Skeletal muscle tissue (tissue), 4 donors: Measurements from ENCODE around the gene GALNT9. TPM values are rescaled to one million over a fixed set of nuclear protein-coding genes. Genes with fewer than 3 reads are reported as not detected.

ENCODE experiments used
- H3K27ac ChIP-seq: one replicate; pipeline ENCODE4 v1.7.0; 2013; ENCODE audit warnings: mild to moderate bottlenecking, low read depth, low read length, inconsistent platforms
- H3K27me3 ChIP-seq, 3 donors: one replicate each; pipeline ENCODE4 v1.7.0; 2013; ENCODE audit warnings: low read length in 3 of 3; ENCODE audit not compliant: control insufficient read depth in 3 of 3, insufficient read depth in 3 of 3
- H3K36me3 ChIP-seq, 3 donors: one replicate each; pipeline ENCODE4 v1.7.0; 2013; ENCODE audit warnings: low read length in 3 of 3; ENCODE audit not compliant: control insufficient read depth in 3 of 3, insufficient read depth in 3 of 3
- H3K4me1 ChIP-seq, 3 donors: one replicate each; pipeline ENCODE4 v1.7.0; 2013; ENCODE audit warnings: low read length in 3 of 3, mild to moderate bottlenecking in 3 of 3; ENCODE audit not compliant: control insufficient read depth in 3 of 3, insufficient read depth in 3 of 3
- H3K4me3 ChIP-seq, 3 donors: one replicate each; pipeline ENCODE4 v1.7.0; 2013; ENCODE audit warnings: low read length in 3 of 3
- H3K9ac ChIP-seq, 3 donors: one replicate each; pipeline ENCODE4 v1.7.0; 2013; ENCODE audit warnings: low read length in 3 of 3, mild to moderate bottlenecking in 3 of 3, moderate library complexity in 2 of 3, low read depth in 1 of 3
- H3K9me3 ChIP-seq, 3 donors: one replicate each; pipeline ENCODE4 v1.7.0; 2013; ENCODE audit warnings: low read length in 3 of 3; ENCODE audit not compliant: control insufficient read depth in 3 of 3
- total RNA-seq: library from RNA; depleted of rRNA; stranded (reverse); fragments of >200 nt; gene quantifications from one replicate; pipeline ENCODE4 v1.2.3, GENCODE V29; 2014
- donor health status: Osteomylitis.

The GALNT9 gene
- total RNA-seq, 1 donor from 2014 or later: 0.52 TPM

DNA sequence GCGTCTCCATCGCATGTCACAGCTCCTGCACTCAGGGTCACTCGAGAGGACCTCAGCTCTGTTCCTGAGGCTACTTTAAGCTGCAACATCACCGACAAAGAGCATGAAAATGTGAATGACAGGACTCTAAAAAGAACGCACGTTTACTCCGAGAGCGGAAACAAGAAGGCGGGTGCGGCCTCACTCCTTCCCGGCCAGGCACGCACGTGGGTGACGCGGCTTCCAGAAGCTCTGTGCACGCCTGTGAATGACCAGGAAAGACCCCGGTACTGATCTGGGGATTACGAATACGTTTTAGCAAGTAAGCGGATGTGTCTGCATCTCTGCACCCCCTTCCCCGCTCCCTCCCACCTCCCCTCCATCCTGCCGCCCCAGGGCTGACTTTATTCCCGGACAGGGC lies 15.2 kb upstream of the GALNT9 start:
- Histone ChIP-seq H3K27ac (no peak overlapping the region), H3K4me1 (no peaks in the 10 kb centered on the region), H3K9me3 (peaks cover 0 to 5% (median 2%) of the 10 kb centered on the region in 3 donors), H3K9ac (no peak overlapping the region), H3K4me3 (no peak overlapping the region), H3K27me3 (peaks cover 32 to 71% (median 50%) of the 10 kb centered on the region in 3 donors), H3K36me3 (no peaks in the 10 kb centered on the region)

DNA sequence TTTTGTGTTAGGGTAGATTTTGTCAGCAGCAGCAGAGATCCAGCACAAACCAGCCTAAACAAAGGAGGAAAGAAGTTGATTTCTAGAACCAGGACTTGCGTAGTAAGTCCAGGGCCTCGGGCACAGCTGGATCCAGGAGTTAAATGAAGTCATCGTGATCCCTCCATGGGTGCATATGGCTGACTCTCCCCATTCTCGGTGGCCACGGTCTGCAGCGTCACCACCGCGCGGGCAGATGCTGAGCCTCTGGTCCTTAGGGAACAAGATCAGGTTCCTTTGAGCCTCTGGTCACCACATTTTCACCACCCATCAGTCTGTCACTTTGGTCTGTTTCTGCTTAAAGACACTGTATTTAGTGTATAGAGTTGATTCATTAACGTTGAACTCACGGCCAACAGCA lies 14.8 kb upstream of the GALNT9 start:
- Histone ChIP-seq H3K36me3 (no peaks in the 10 kb centered on the region), H3K9me3 (peaks cover 0 to 5% (median 2%) of the 10 kb centered on the region in 3 donors), H3K4me1 (no peaks in the 10 kb centered on the region), H3K27ac (no peak overlapping the region), H3K4me3 (no peak overlapping the region), H3K27me3 (peaks cover 32 to 75% (median 53%) of the 10 kb centered on the region in 3 donors), H3K9ac (no peak overlapping the region)

DNA sequence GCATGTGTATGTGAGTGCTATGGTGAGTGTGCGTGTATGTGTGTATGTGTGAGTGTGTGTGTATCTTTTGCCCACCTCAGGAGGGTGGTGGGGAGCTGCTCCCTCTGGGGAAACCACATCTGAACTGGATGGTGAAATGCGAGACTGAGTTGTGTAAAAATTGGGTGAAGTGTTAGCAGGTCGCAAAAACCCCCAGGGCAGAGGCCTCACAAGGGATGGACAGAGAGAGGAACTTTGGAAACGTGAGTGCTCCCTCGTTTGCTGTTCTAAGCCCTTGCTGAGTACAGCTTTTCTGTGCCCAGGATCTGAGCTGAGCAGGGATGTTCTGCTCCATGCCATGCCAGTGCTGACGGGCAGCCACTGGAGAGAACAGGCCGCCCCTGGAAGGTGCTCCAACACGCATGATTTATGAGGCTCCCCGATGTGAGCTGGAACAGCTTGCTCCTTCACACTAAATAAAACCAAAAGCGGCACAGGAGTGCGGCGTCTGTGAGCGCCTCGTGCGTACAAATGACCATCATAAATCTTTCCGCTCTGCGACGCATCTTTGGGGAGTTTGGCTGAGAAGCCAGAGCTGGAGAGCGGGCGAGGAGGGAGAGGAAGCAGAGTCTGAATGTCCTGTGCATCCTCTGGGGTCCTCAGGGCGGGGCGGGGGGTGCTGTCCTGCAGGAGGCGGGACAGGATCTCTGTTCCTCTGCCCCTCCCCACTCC lies 14.1 kb upstream of the GALNT9 start:
- no peaks in the 10 kb centered on the region for H3K36me3 ChIP-seq
- no peak overlapping the region for H3K4me3 ChIP-seq
- H3K9me3 ChIP-seq: peaks cover 0 to 5% (median 2%) of the 10 kb centered on the region in 3 donors
- H3K9ac ChIP-seq: no peak overlapping the region
- peaks cover 34 to 83% (median 60%) of the 10 kb centered on the region in 3 donors for H3K27me3 ChIP-seq
- H3K27ac ChIP-seq: no peak overlapping the region
- no peaks in the 10 kb centered on the region for H3K4me1 ChIP-seq

DNA sequence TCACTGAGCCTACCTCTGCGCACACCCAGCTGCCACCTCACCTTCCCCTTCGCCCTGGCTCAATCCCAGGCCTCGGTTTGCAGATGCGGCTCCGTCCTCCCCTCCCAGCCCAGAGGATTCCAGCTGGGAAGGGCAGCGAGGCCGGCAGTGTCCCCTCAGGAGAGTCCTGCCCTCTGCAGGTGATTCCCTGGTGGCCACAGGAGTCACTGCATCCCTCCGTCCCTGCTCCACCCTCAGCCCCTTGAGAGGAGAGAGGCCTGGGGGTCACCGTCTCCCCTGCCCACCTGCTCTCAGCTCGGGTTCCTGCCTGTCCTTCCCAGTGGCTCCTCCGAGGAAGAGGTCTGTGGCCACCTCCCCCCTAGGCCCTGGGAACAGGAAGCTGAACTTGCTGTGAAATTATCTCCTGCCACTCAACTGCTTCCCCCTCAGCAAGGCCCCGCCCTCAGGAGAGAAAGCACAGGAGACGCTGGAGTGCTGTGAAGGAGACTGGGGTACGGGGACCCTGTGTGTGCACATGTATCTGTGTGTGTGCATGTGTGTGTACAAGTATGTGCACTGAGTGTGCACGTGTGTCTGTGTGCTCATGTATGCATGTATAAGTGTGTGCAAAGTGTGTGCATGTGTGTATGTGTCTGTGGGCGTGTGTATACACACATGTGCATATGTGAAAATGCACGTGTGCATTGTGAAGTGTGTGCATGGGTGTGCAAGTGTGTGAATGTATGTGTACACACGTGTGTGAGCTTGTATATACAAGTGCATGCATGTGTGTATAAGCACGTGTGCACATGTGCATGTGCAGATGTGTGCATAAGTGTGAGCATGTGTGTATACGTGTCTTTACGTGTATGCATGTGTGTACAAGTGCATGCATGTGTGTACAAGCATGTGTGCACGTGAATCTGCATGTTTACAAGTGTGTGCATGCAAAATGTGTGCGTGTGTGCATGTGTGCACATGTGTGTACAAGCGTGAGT lies 13.2 kb upstream of the GALNT9 start:
- Histone ChIP-seq H3K36me3 (no peaks in the 10 kb centered on the region), H3K27me3 (peaks cover 43 to 88% (median 66%) of the 10 kb centered on the region in 3 donors), H3K9me3 (peaks cover 0 to 5% (median 2%) of the 10 kb centered on the region in 3 donors), H3K9ac (no peak overlapping the region), H3K27ac (no peak overlapping the region), H3K4me3 (no peak overlapping the region), H3K4me1 (no peaks in the 10 kb centered on the region)

DNA sequence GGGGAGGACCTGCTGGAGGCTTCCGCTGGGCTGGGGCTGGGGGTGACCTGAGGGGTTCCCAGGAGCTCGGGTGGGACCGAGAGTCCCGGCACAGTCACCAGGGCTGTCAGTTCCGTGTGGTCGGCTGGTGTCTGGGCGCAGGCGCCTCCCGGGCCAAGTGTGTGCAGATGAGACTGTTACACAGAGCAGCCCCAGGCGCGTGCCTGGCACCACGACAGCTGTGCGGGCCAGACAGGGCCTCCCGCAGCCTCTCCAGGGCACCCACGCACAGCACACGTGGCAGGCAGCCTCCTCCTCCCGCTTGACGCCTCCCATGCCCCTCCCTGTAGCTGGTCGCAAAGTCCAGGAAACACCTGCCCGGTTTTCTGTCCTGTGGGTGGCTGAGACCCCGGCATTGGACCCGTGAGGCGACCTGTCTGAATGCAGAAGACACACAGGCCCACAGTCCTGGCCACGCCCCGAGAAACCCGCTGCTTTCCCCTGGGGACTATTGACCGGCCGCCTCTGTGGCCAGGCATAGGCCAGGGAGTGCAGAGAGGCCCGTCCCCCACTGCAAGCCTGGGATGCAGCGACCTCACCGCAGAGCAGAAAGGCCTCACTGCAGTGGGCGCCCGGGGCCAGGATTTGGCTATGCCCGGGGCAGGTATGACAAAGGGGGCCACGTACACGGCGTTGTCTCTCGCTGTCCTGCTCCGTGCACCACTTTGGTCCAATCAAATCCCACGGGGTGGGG lies 12.1 kb upstream of the GALNT9 start:
- Histone ChIP-seq H3K36me3 (no peaks in the 10 kb centered on the region), H3K4me3 (no peak overlapping the region), H3K4me1 (no peaks in the 10 kb centered on the region), H3K9ac (no peak overlapping the region), H3K27ac (no peak overlapping the region), H3K9me3 (peaks cover 0 to 5% (median 2%) of the 10 kb centered on the region in 3 donors), H3K27me3 (peaks cover 54 to 88% (median 76%) of the 10 kb centered on the region in 3 donors)

DNA sequence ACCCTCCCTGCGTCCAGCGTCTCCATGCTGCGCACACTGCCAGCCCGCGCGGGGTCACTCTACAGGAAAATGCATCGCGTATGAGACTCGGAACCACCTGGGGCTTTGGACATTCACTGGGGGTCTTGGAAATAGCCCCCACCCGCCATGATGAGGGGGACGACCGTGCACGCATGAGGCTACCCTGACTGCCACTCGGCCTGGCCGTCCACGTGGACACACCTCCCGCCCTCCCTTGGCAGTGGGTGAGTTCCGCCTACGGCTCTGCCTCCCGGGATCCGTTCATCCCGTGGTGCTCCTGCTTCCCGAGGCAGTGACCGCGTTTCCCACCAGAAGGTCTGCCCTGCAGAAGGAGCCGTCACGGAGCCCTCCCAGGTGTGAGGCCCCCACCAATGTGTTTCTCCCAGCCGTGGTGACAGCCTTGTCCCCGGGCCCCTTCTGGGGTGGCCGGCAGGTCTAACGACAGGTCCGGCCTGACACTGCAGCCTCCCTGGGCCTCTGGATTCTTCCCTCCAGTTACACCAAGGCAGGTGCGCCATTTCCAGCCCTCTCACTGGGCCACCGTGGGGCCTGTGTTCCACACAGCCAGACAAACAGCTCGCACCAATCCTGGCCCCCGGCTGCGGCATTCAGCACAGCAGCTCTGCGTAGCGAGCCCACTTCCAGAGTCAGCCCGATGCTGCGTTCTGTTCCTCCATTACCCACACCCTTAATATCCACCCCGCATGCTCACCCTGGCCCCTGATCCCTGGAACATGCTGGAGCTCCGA lies 11.1 kb upstream of the GALNT9 start:
- H3K27ac ChIP-seq: no peak overlapping the region
- H3K9ac ChIP-seq: no peak overlapping the region
- H3K36me3 ChIP-seq: no peaks in the 10 kb centered on the region
- peaks cover 0 to 6% (median 2%) of the 10 kb centered on the region in 3 donors for H3K9me3 ChIP-seq
- peaks cover 53 to 85% (median 72%) of the 10 kb centered on the region in 3 donors for H3K27me3 ChIP-seq
- H3K4me3 ChIP-seq: no peak overlapping the region
- H3K4me1 ChIP-seq: no peaks in the 10 kb centered on the region

DNA sequence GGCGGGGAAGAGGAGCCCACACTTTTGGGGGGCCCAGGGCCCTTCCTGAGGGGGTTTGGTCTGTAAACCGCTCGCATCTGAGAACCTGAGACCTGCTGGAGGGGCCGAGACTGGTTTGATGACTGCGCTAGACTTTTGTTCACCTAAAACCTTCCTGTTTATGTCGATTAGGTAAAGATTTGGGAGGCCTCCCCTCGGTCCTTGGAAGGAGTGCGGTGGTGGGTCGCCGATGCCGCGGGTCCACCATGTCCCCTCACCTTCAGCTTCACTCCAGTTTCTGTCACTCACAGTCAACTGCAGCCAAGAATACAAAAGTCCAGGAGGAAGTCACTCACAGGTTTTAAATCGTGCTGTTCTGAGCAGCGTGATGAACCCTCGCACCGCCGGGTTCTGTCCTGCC lies 10.5 kb upstream of the GALNT9 start:
- Histone ChIP-seq H3K27ac (no peak overlapping the region), H3K4me3 (no peak overlapping the region), H3K9me3 (peaks cover 0 to 8% (median 6%) of the 10 kb centered on the region in 3 donors), H3K36me3 (no peaks in the 10 kb centered on the region), H3K27me3 (peaks cover 55 to 85% (median 72%) of the 10 kb centered on the region in 3 donors), H3K9ac (no peak overlapping the region), H3K4me1 (no peaks in the 10 kb centered on the region)

DNA sequence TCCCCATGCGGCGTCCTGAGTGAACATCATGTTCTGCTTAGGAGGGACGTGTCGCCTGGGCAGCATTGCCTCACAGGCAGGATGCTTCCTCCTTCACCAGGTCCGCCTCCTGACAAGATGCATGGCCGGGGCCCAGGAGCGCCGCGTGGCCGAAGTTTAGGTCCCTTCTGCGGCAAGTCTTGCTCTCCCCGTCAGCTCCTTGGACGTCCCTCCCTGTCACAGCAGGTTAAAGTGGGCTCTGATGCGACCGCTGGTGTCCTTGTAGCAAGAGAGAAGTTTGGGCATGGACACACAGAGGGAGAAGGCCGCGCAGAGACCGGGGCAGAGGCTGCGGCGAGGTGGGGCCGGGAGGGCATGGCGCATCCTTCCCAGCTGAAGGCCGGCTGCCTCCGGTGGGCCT lies 9.4 kb upstream of the GALNT9 start:
- H3K9me3 ChIP-seq: peaks cover 0 to 8% (median 6%) of the 10 kb centered on the region in 3 donors
- no peaks in the 10 kb centered on the region for H3K36me3 ChIP-seq
- H3K27ac ChIP-seq: no peak overlapping the region
- H3K4me3 ChIP-seq: no peak overlapping the region
- H3K9ac ChIP-seq: no peak overlapping the region
- H3K27me3 ChIP-seq: peaks cover 62 to 83% (median 69%) of the 10 kb centered on the region in 3 donors
- no peaks in the 10 kb centered on the region for H3K4me1 ChIP-seq

DNA sequence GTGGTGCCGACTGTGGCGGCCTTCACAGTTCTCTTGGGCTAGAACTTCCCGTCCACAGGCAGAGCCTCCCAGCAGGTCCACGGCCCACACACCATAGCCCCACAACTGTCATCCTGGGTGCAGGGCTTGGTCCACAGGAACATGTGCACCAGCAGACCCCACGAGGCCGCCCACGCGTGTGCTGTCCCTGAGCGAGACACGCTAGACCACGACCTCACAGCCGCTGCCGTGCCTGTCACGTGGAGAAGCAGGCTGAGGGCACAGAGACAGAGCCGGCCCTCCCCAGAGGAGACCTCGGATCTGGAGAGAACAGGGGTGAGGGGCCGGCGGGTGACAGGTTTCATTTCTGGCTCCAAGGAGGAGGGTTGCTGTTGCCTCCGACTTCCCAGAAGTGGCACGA lies 8.9 kb upstream of the GALNT9 start:
- H3K4me3 ChIP-seq: no peak overlapping the region
- no peaks in the 10 kb centered on the region for H3K4me1 ChIP-seq
- H3K9me3 ChIP-seq: peaks cover 0 to 8% (median 7%) of the 10 kb centered on the region in 3 donors
- peaks cover 63 to 85% (median 74%) of the 10 kb centered on the region in 3 donors for H3K27me3 ChIP-seq
- no peak overlapping the region for H3K9ac ChIP-seq
- no peaks in the 10 kb centered on the region for H3K36me3 ChIP-seq
- H3K27ac ChIP-seq: no peak overlapping the region
